ENCODE results near the gene NOBOX.

NOBOX gene

GRCh38 chr7:144403649-144404061 is at the start of gene NOBOX:
NOBOX (minus strand) TSS chr7:144403693.
- TF ChIP-seq EZH2phosphoT487 (IDR thresholded peaks at IDR 0.05; ENCODE audit: borderline replicate concordance, low read length) = no peak
- no peak for TF ChIP-seq CTCF (IDR thresholded peaks at IDR 0.05; ENCODE audit: low read depth, low read length, poor library complexity, severe bottlenecking)
- Histone ChIP-seq H3K4me2 (ENCODE audit: low read length) (no peak within 1 kb of the TSS), H3K9me3 (ENCODE audit: control insufficient read depth, insufficient read depth, low read length) (no peaks in the 10 kb centered on the region), H3K36me3 (ENCODE audit: control insufficient read depth, low read length) (no peaks in the 10 kb centered on the region), H3F3A (ENCODE audit: control insufficient read depth, insufficient read depth) (no peaks in the 10 kb centered on the region), H3K79me2 (ENCODE audit: control insufficient read depth, low read length) (no peaks in the 10 kb centered on the region), H3K27ac (ENCODE audit: low read depth, low read length) (no peak within 1 kb of the TSS), H3K4me3 (ENCODE audit: low read length) (no peak within 1 kb of the TSS), H3K9me2 (replicated peaks; ENCODE audit: control insufficient read depth, low read length) (no peaks in the 10 kb centered on the region), H3K27me3 (ENCODE audit: control insufficient read depth, low read length) (no peaks in the 10 kb centered on the region), H3K4me1 (ENCODE audit: control insufficient read depth, low read length) (no peaks in the 10 kb centered on the region), H4K20me1 (ENCODE audit: control insufficient read depth, insufficient read depth, low read depth, low read length) (no peaks in the 10 kb centered on the region)

GRCh38 chr7:144452064-144452463 is 48.6 kb upstream of the NOBOX start:
- Histone ChIP-seq H3F3A (ENCODE audit: control insufficient read depth, insufficient read depth) (no peaks in the 10 kb centered on the region), H3K79me2 (ENCODE audit: control insufficient read depth, low read length) (no peaks in the 10 kb centered on the region), H3K4me1 (ENCODE audit: control insufficient read depth, low read length) (no peaks in the 10 kb centered on the region), H4K20me1 (ENCODE audit: control insufficient read depth, insufficient read depth, low read depth, low read length) (no peaks in the 10 kb centered on the region), H3K9me2 (replicated peaks; ENCODE audit: control insufficient read depth, low read length) (no peaks in the 10 kb centered on the region), H3K27ac (ENCODE audit: low read depth, low read length) (no peak overlapping the region), H3K4me2 (ENCODE audit: low read length) (no peak overlapping the region), H3K4me3 (ENCODE audit: low read length) (no peak overlapping the region), H3K27me3 (ENCODE audit: control insufficient read depth, low read length) (no peaks in the 10 kb centered on the region), H3K36me3 (ENCODE audit: control insufficient read depth, low read length) (no peaks in the 10 kb centered on the region), H3K9me3 (ENCODE audit: control insufficient read depth, insufficient read depth, low read length) (peaks cover 9% of the 10 kb centered on the region; the same call in 1 of the 2 replicates)
- TF ChIP-seq CTCF (IDR thresholded peaks at IDR 0.05; ENCODE audit: low read depth, low read length, poor library complexity, severe bottlenecking) (no peak), EZH2phosphoT487 (IDR thresholded peaks at IDR 0.05; ENCODE audit: borderline replicate concordance, low read length) (no peak)

GRCh38 chr7:144445590-144445989 is 42.1 kb upstream of the NOBOX start:
- TF ChIP-seq EZH2phosphoT487 (IDR thresholded peaks at IDR 0.05; ENCODE audit: borderline replicate concordance, low read length) (no peak), CTCF (IDR thresholded peaks at IDR 0.05; ENCODE audit: low read depth, low read length, poor library complexity, severe bottlenecking) (no peak)
- no peaks in the 10 kb centered on the region for H3F3A ChIP-seq (ENCODE audit: control insufficient read depth, insufficient read depth)
- no peaks in the 10 kb centered on the region for H3K36me3 ChIP-seq (ENCODE audit: control insufficient read depth, low read length)
- no peaks in the 10 kb centered on the region for H3K79me2 ChIP-seq (ENCODE audit: control insufficient read depth, low read length)
- no peak overlapping the region for H3K4me3 ChIP-seq (ENCODE audit: low read length)
- H3K4me1 ChIP-seq (ENCODE audit: control insufficient read depth, low read length) = no peaks in the 10 kb centered on the region
- no peaks in the 10 kb centered on the region for H4K20me1 ChIP-seq (ENCODE audit: control insufficient read depth, insufficient read depth, low read depth, low read length)
- H3K9me2 ChIP-seq (replicated peaks; ENCODE audit: control insufficient read depth, low read length) = no peaks in the 10 kb centered on the region
- no peak overlapping the region for H3K27ac ChIP-seq (ENCODE audit: low read depth, low read length)
- H3K9me3 ChIP-seq (ENCODE audit: control insufficient read depth, insufficient read depth, low read length) = no peaks in the 10 kb centered on the region
- H3K27me3 ChIP-seq (ENCODE audit: control insufficient read depth, low read length) = no peaks in the 10 kb centered on the region
- no peak overlapping the region for H3K4me2 ChIP-seq (ENCODE audit: low read length)

Data from DOHH2 (cell line).